Measurements from ENCODE around the gene ATP5F1E. TPM values are rescaled to one million over a fixed set of nuclear protein-coding genes. Genes with fewer than 3 reads are reported as not detected.

ATP5F1E gene
- total and polyA plus RNA-seq, 2 donors: 82.1 to 124 TPM

GRCh38 chr20:59071216-59071615, 39.1 kb upstream of the ATP5F1E start:
- no peaks in the 10 kb centered on the region for H3K36me3 ChIP-seq (ENCODE audit: control insufficient read depth in 2 of 2, insufficient read depth in 2 of 2, low read length in 1 of 2)

GRCh38 chr20:59069026-59069425, 36.9 kb upstream of the ATP5F1E start:
- WGBS: 89% methylated on average over 2 of the region's 2 CpGs
- no peaks in the 10 kb centered on the region for H3K4me1 ChIP-seq (ENCODE audit: control insufficient read depth in 2 of 2, insufficient read depth in 2 of 2, low read length in 2 of 2)
- no peak for DNase-seq (ENCODE audit: low read depth in 6 of 9, low spot score in 9 of 9)
- no peak overlapping the region for H3K27ac ChIP-seq (ENCODE audit: low read depth in 1 of 2, low read length in 1 of 2)
- H3K9me3 ChIP-seq (ENCODE audit: control insufficient read depth in 2 of 2, insufficient read depth in 1 of 2, low read length in 1 of 2): no peaks in the 10 kb centered on the region
- H3K4me3 ChIP-seq (ENCODE audit: low read length in 2 of 2): no peak overlapping the region
- H3K36me3 ChIP-seq (ENCODE audit: control insufficient read depth in 2 of 2, insufficient read depth in 2 of 2, low read length in 1 of 2): no peaks in the 10 kb centered on the region
- H3K27me3 ChIP-seq (ENCODE audit: control insufficient read depth in 2 of 2, insufficient read depth in 1 of 2, low read length in 1 of 2): peaks cover 2 to 11% of the 10 kb centered on the region in 2 donors

More at GRCh38 chr20:59071216-59071615, 39.1 kb upstream of the ATP5F1E start:
- Histone ChIP-seq H3K27me3 (ENCODE audit: control insufficient read depth in 2 of 2, insufficient read depth in 1 of 2, low read length in 1 of 2) (peaks cover 2 to 16% of the 10 kb centered on the region in 2 donors), H3K4me1 (ENCODE audit: control insufficient read depth in 2 of 2, insufficient read depth in 2 of 2, low read length in 2 of 2) (no peaks in the 10 kb centered on the region), H3K9me3 (ENCODE audit: control insufficient read depth in 2 of 2, insufficient read depth in 1 of 2, low read length in 1 of 2) (no peaks in the 10 kb centered on the region), H3K27ac (ENCODE audit: low read depth in 1 of 2, low read length in 1 of 2) (no peak overlapping the region), H3K4me3 (ENCODE audit: low read length in 2 of 2) (no peak overlapping the region)
- peak in 1 of 9 donors; percentile 17 for DNase-seq (ENCODE audit: low read depth in 6 of 9, low spot score in 9 of 9)
- WGBS: 89% methylated on average over 1 of the region's 1 CpG

- DNase-seq (ENCODE audit: low read depth in 6 of 9, low spot score in 9 of 9): no peak
- Histone ChIP-seq H3K4me3 (ENCODE audit: low read length in 2 of 2) (no peak overlapping the region), H3K9me3 (ENCODE audit: control insufficient read depth in 2 of 2, insufficient read depth in 1 of 2, low read length in 1 of 2) (no peaks in the 10 kb centered on the region), H3K36me3 (ENCODE audit: control insufficient read depth in 2 of 2, insufficient read depth in 2 of 2, low read length in 1 of 2) (no peaks in the 10 kb centered on the region), H3K27ac (ENCODE audit: low read depth in 1 of 2, low read length in 1 of 2) (no peak overlapping the region), H3K4me1 (ENCODE audit: control insufficient read depth in 2 of 2, insufficient read depth in 2 of 2, low read length in 2 of 2) (no peaks in the 10 kb centered on the region), H3K27me3 (ENCODE audit: control insufficient read depth in 2 of 2, insufficient read depth in 1 of 2, low read length in 1 of 2) (peaks cover 2 to 13% of the 10 kb centered on the region in 2 donors)
- 95% methylated on average over 4 of the region's 4 CpGs for WGBS
Observed at GRCh38 chr20:59068534-59068933, 36.4 kb upstream of the ATP5F1E start.

GRCh38 chr20:59064214-59064722, 32.1 kb upstream of the ATP5F1E start:
- 77% methylated on average over 4 of the region's 4 CpGs for WGBS
- DNase-seq (ENCODE audit: low read depth in 6 of 9, low spot score in 9 of 9): no peak
- Histone ChIP-seq H3K27ac (ENCODE audit: low read depth in 1 of 2, low read length in 1 of 2) (no peak overlapping the region), H3K4me1 (ENCODE audit: control insufficient read depth in 2 of 2, insufficient read depth in 2 of 2, low read length in 2 of 2) (no peaks in the 10 kb centered on the region), H3K27me3 (ENCODE audit: control insufficient read depth in 2 of 2, insufficient read depth in 1 of 2, low read length in 1 of 2) (peaks cover 2 to 16% of the 10 kb centered on the region in 2 donors), H3K9me3 (ENCODE audit: control insufficient read depth in 2 of 2, insufficient read depth in 1 of 2, low read length in 1 of 2) (no peaks in the 10 kb centered on the region), H3K36me3 (ENCODE audit: control insufficient read depth in 2 of 2, insufficient read depth in 2 of 2, low read length in 1 of 2) (no peaks in the 10 kb centered on the region), H3K4me3 (ENCODE audit: low read length in 2 of 2) (no peak overlapping the region)

GRCh38 chr20:59063358-59064213, 31.5 kb upstream of the ATP5F1E start:
- DNase-seq (ENCODE audit: low read depth in 6 of 9, low spot score in 9 of 9): no peak
- no peaks in the 10 kb centered on the region for H3K9me3 ChIP-seq (ENCODE audit: control insufficient read depth in 2 of 2, insufficient read depth in 1 of 2, low read length in 1 of 2)
- H3K36me3 ChIP-seq (ENCODE audit: control insufficient read depth in 2 of 2, insufficient read depth in 2 of 2, low read length in 1 of 2): no peaks in the 10 kb centered on the region
- 87% methylated on average over 22 of the region's 22 CpGs for WGBS
- H3K27me3 ChIP-seq (ENCODE audit: control insufficient read depth in 2 of 2, insufficient read depth in 1 of 2, low read length in 1 of 2): peaks cover 2 to 16% of the 10 kb centered on the region in 2 donors
- H3K27ac ChIP-seq (ENCODE audit: low read depth in 1 of 2, low read length in 1 of 2): no peak overlapping the region
- H3K4me3 ChIP-seq (ENCODE audit: low read length in 2 of 2): no peak overlapping the region
- no peaks in the 10 kb centered on the region for H3K4me1 ChIP-seq (ENCODE audit: control insufficient read depth in 2 of 2, insufficient read depth in 2 of 2, low read length in 2 of 2)

- Histone ChIP-seq H3K9me3 (ENCODE audit: control insufficient read depth in 2 of 2, insufficient read depth in 1 of 2, low read length in 1 of 2) (no peaks in the 10 kb centered on the region), H3K4me1 (ENCODE audit: control insufficient read depth in 2 of 2, insufficient read depth in 2 of 2, low read length in 2 of 2) (no peaks in the 10 kb centered on the region), H3K36me3 (ENCODE audit: control insufficient read depth in 2 of 2, insufficient read depth in 2 of 2, low read length in 1 of 2) (no peaks in the 10 kb centered on the region), H3K4me3 (ENCODE audit: low read length in 2 of 2) (no peak overlapping the region), H3K27me3 (ENCODE audit: control insufficient read depth in 2 of 2, insufficient read depth in 1 of 2, low read length in 1 of 2) (peaks cover 0 to 15% of the 10 kb centered on the region in 2 donors), H3K27ac (ENCODE audit: low read depth in 1 of 2, low read length in 1 of 2) (no peak overlapping the region)
- DNase-seq (ENCODE audit: low read depth in 6 of 9, low spot score in 9 of 9): no peak
- WGBS: 88% methylated on average over 4 of the region's 4 CpGs
Observed at GRCh38 chr20:59062081-59062480, 29.9 kb upstream of the ATP5F1E start.

- Histone ChIP-seq H3K27me3 (ENCODE audit: control insufficient read depth in 2 of 2, insufficient read depth in 1 of 2, low read length in 1 of 2) (peaks cover 2 to 11% of the 10 kb centered on the region in 2 donors), H3K4me3 (ENCODE audit: low read length in 2 of 2) (no peak overlapping the region), H3K36me3 (ENCODE audit: control insufficient read depth in 2 of 2, insufficient read depth in 2 of 2, low read length in 1 of 2) (no peaks in the 10 kb centered on the region), H3K9me3 (ENCODE audit: control insufficient read depth in 2 of 2, insufficient read depth in 1 of 2, low read length in 1 of 2) (no peaks in the 10 kb centered on the region), H3K4me1 (ENCODE audit: control insufficient read depth in 2 of 2, insufficient read depth in 2 of 2, low read length in 2 of 2) (no peaks in the 10 kb centered on the region), H3K27ac (ENCODE audit: low read depth in 1 of 2, low read length in 1 of 2) (no peak overlapping the region)
- WGBS: 76% methylated on average over 7 of the region's 7 CpGs
- no peak for DNase-seq (ENCODE audit: low read depth in 6 of 9, low spot score in 9 of 9)
Observed at GRCh38 chr20:59055302-59055701, 23.2 kb upstream of the ATP5F1E start.

GRCh38 chr20:59051666-59052185, 19.6 kb upstream of the ATP5F1E start:
- Histone ChIP-seq H3K27ac (ENCODE audit: low read depth in 1 of 2, low read length in 1 of 2) (no peak overlapping the region), H3K9me3 (ENCODE audit: control insufficient read depth in 2 of 2, insufficient read depth in 1 of 2, low read length in 1 of 2) (no peaks in the 10 kb centered on the region), H3K4me3 (ENCODE audit: low read length in 2 of 2) (no peak overlapping the region), H3K36me3 (ENCODE audit: control insufficient read depth in 2 of 2, insufficient read depth in 2 of 2, low read length in 1 of 2) (no peaks in the 10 kb centered on the region), H3K27me3 (ENCODE audit: control insufficient read depth in 2 of 2, insufficient read depth in 1 of 2, low read length in 1 of 2) (peaks cover 2 to 13% of the 10 kb centered on the region in 2 donors), H3K4me1 (ENCODE audit: control insufficient read depth in 2 of 2, insufficient read depth in 2 of 2, low read length in 2 of 2) (no peaks in the 10 kb centered on the region)
- DNase-seq (ENCODE audit: low read depth in 6 of 9, low spot score in 9 of 9): no peak
- 94% methylated on average over 6 of the region's 6 CpGs for WGBS

GRCh38 chr20:59050437-59050836, 18.3 kb upstream of the ATP5F1E start:
- Histone ChIP-seq H3K27ac (ENCODE audit: low read depth in 1 of 2, low read length in 1 of 2) (no peak overlapping the region), H3K36me3 (ENCODE audit: control insufficient read depth in 2 of 2, insufficient read depth in 2 of 2, low read length in 1 of 2) (no peaks in the 10 kb centered on the region), H3K4me3 (ENCODE audit: low read length in 2 of 2) (no peak overlapping the region), H3K27me3 (ENCODE audit: control insufficient read depth in 2 of 2, insufficient read depth in 1 of 2, low read length in 1 of 2) (peaks cover 2 to 13% of the 10 kb centered on the region in 2 donors), H3K4me1 (ENCODE audit: control insufficient read depth in 2 of 2, insufficient read depth in 2 of 2, low read length in 2 of 2) (no peaks in the 10 kb centered on the region), H3K9me3 (ENCODE audit: control insufficient read depth in 2 of 2, insufficient read depth in 1 of 2, low read length in 1 of 2) (no peaks in the 10 kb centered on the region)
- 92% methylated on average over 1 of the region's 1 CpG for WGBS
- DNase-seq (ENCODE audit: low read depth in 6 of 9, low spot score in 9 of 9): no peak

Data from thymus (tissue), 11 donors.